Ascending aorta (tissue), 2 donors: Measurements from ENCODE around the gene MRS2. TPM values are rescaled to one million over a fixed set of nuclear protein-coding genes. Genes with fewer than 3 reads are reported as not detected.
"Not testable (repeated sequence)": the region's sequence is repeated elsewhere in the genome, so short reads cannot be mapped to it uniquely, and the experiment has no call there.

ENCODE experiments used
- DNase-seq, 2 donors: peaks; one replicate each; pipeline ENCODE4 v3.0.0-alpha.2; 2019; ENCODE audit warnings: low spot score in 2 of 2
- H3K27ac ChIP-seq, 2 donors: fragments of 200-600 bp; sonication (generic); one replicate each; pipeline ENCODE4 v1.5.1; 2016 to 2017; ENCODE audit warnings: mild to moderate bottlenecking in 1 of 2
- H3K27me3 ChIP-seq: fragments of 200-600 bp; sonication (generic); one replicate; pipeline ENCODE4 v1.5.1; 2017
- H3K36me3 ChIP-seq, 2 donors: fragments of 200-600 bp; sonication (generic); one replicate each; pipeline ENCODE4 v1.5.1; 2016
- H3K4me1 ChIP-seq, 2 donors: fragments of 200-600 bp; sonication (generic); one replicate each; pipeline ENCODE4 v1.5.1; 2016 to 2017; ENCODE audit warnings: mild to moderate bottlenecking in 1 of 2
- H3K4me3 ChIP-seq, 2 donors: fragments of 200-600 bp; sonication (generic); one replicate each; pipeline ENCODE4 v1.5.1; 2016 to 2017; ENCODE audit warnings: mild to moderate bottlenecking in 1 of 2
- H3K9me3 ChIP-seq, 2 donors: fragments of 200-600 bp; sonication (generic); one replicate each; pipeline ENCODE4 v1.5.1; 2016
- intact Hi-C: fragments of 100-400 bp; cut with DNase I; formaldehyde crosslinking; loops from one replicate; pipeline ENCODE4 v1.15.1; 2023
- total RNA-seq: library from RNA; depleted of rRNA; stranded (reverse); fragments of >200 nt; gene quantifications from one replicate; pipeline ENCODE4 v1.1.0, GENCODE V29; 2016
- TF ChIP-seq, protein P1 (sequence below), 3 experiments: fragments of 200-600 bp in 2 of 3; fragments of 450-650 bp in 1 of 3; sonication (generic) in 2 of 3; IDR thresholded peaks; one replicate each; pipeline ENCODE4 v1.5.1; 2016 to 2019; ENCODE audit warnings: antibody characterized with exemption in 3 of 3, mild to moderate bottlenecking in 1 of 3, moderate library complexity in 1 of 3

Gene MRS2
- total RNA-seq, 1 donor from 2014 or later, result 3.2 TPM

DNA sequence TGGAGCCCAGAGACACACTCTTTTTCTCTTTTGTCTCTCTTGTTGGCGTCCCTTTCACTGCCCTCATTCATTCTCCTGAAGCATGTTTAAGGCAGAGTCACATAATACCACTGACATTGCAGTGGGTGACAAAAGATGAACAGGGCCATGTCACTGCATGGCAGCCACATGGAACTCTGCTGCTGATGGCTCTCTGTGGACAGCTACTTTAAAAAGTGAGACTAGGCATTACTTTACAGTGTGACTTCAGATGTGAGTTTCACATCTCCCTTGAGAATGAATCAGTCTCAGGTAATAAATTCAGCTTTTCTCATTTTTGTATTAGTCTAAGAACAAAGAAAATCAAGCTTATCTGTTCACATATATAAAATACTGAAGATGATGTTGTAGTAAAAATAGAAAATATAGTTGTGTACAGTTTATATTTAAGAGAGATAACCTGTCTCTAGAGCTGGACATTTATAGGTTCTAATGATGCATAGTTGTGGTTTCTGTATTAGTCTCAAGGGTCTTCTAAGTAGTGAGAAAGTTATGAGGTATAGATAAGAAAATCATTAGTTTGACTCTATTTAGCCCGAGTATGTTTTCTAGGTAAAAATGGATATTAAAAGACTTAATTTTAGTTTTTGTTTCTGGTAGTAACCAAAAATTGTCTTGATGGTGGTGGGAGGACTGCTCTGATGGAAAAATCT is 6.1 kb downstream of the MRS2 start:
- H3K27me3 ChIP-seq, result no peaks in the 10 kb centered on the region
- intact Hi-C loops, result no loop called here
- no peak for DNase-seq
- H3K9me3 ChIP-seq, result no peaks in the 10 kb centered on the region
- H3K27ac ChIP-seq, result no peak overlapping the region
- no peak overlapping the region for H3K4me3 ChIP-seq
- TF ChIP-seq, protein P1, sequence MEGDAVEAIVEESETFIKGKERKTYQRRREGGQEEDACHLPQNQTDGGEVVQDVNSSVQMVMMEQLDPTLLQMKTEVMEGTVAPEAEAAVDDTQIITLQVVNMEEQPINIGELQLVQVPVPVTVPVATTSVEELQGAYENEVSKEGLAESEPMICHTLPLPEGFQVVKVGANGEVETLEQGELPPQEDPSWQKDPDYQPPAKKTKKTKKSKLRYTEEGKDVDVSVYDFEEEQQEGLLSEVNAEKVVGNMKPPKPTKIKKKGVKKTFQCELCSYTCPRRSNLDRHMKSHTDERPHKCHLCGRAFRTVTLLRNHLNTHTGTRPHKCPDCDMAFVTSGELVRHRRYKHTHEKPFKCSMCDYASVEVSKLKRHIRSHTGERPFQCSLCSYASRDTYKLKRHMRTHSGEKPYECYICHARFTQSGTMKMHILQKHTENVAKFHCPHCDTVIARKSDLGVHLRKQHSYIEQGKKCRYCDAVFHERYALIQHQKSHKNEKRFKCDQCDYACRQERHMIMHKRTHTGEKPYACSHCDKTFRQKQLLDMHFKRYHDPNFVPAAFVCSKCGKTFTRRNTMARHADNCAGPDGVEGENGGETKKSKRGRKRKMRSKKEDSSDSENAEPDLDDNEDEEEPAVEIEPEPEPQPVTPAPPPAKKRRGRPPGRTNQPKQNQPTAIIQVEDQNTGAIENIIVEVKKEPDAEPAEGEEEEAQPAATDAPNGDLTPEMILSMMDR (IDR thresholded peaks at IDR 0.05), result no peak
- H3K4me1 ChIP-seq, result peaks cover 0 to 5% of the 10 kb centered on the region in 2 donors
- H3K36me3 ChIP-seq, result peaks cover 23 to 36% of the 10 kb centered on the region in 2 donors

- no peak for DNase-seq
- TF ChIP-seq, protein P1 (IDR thresholded peaks at IDR 0.05), result no peak
- H3K9me3 ChIP-seq, result no peaks in the 10 kb centered on the region
- H3K4me1 ChIP-seq, result no peaks in the 10 kb centered on the region
- H3K27me3 ChIP-seq, result no peaks in the 10 kb centered on the region
- peaks cover 24 to 45% of the 10 kb centered on the region in 2 donors for H3K36me3 ChIP-seq
- intact Hi-C loops, result no loop called here
- H3K27ac ChIP-seq, result no peak overlapping the region
- H3K4me3 ChIP-seq, result no peak overlapping the region
These were observed 7.9 kb downstream of the MRS2 start for GRCh38 chr6:24410622-24411021.

GRCh38 chr6:24412294-24412693 is 9.6 kb downstream of the MRS2 start:
- no peaks in the 10 kb centered on the region for H3K9me3 ChIP-seq
- DNase-seq, result no peak
- no peaks in the 10 kb centered on the region for H3K27me3 ChIP-seq
- H3K4me1 ChIP-seq, result no peaks in the 10 kb centered on the region
- intact Hi-C loops, result no loop called here
- TF ChIP-seq, protein P1 (IDR thresholded peaks at IDR 0.05), result no peak
- peaks cover 39 to 59% of the 10 kb centered on the region in 2 donors for H3K36me3 ChIP-seq
- no peak overlapping the region for H3K4me3 ChIP-seq
- no peak overlapping the region for H3K27ac ChIP-seq

DNA sequence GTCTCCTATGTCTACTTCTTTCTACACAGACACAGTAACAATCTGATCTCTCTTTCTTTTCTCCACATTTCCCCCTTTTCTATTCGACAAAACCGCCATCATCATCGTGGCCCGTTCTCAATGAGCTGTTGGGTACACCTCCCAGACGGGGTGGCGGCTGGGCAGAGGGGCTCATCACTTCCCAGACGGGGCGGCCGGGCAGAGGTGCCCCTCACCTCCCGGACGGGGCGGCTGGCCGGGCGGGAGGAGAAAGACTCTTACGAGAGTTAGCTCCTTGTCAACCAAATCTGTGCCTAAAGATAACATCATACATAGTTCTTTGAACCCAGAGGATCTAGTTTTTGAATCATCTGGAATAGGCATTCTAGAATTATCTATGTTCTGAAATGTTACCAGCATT is 11.8 kb downstream of the MRS2 start:
- not testable (repeated sequence) for DNase-seq
- peaks cover 55 to 75% of the 10 kb centered on the region in 2 donors for H3K36me3 ChIP-seq

GRCh38 chr6:24415753-24416152 is 13.0 kb downstream of the MRS2 start:
- TF ChIP-seq, protein P1 (IDR thresholded peaks at IDR 0.05), result no peak
- Histone ChIP-seq H3K4me1 (no peaks in the 10 kb centered on the region), H3K36me3 (peaks cover 67 to 78% of the 10 kb centered on the region in 2 donors), H3K27me3 (no peaks in the 10 kb centered on the region), H3K9me3 (no peaks in the 10 kb centered on the region), H3K27ac (no peak overlapping the region), H3K4me3 (no peak overlapping the region)
- no peak for DNase-seq
- intact Hi-C loops, result no loop called here

More for the DNA sequence above, 11.8 kb downstream of the MRS2 start:
- H3K4me1 ChIP-seq, H3K9me3 ChIP-seq, H3K4me3 ChIP-seq, H3K27ac ChIP-seq, intact Hi-C loops, H3K27me3 ChIP-seq: not testable (repeated sequence)

DNA sequence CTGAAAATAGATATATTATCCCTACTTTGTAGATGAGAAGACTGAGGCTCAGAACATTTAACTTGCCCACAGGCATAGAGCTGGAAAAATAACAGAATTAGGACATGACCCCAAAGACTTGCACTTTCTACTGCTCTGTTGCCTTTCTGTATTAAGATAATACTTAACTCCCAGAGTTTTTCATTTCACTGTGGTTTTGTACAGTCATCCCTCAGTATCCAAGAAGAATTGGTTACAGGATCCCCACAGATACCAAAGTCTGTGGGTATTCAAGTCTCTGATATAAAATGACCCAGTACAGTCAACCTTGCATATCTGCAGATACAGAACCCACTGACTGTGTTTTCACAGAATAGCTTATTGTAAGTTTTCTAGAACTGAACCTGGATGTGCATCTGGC is 16.8 kb downstream of the MRS2 start:
- Histone ChIP-seq H3K9me3 (no peaks in the 10 kb centered on the region), H3K27ac (no peak overlapping the region), H3K36me3 (peaks cover 71 to 91% of the 10 kb centered on the region in 2 donors), H3K4me3 (no peak overlapping the region), H3K4me1 (no peaks in the 10 kb centered on the region), H3K27me3 (no peaks in the 10 kb centered on the region)
- no peak for DNase-seq
- intact Hi-C loops, result no loop called here
- TF ChIP-seq, protein P1 (IDR thresholded peaks at IDR 0.05), result no peak
